ENCODE data around the gene SOD1. TPM values are rescaled to one million over a fixed set of nuclear protein-coding genes. Genes with fewer than 3 reads are reported as not detected.

Gene SOD1
- total RNA-seq, 1 experiment from 2014 or later: 227 TPM

- no peak overlapping the region for H3K27ac Mint-ChIP-seq (ENCODE audit: unreplicated experiment)
- no TSS peak for BruUV-seq (replicated peaks)
- H3K36me3 Mint-ChIP-seq (ENCODE audit: insufficient read depth, unreplicated experiment): peaks cover 79% of the 10 kb centered on the region
- H3K4me3 ChIP-seq (ENCODE audit: low read depth, low read length): no peak overlapping the region
- ChIA-PET POLR2A (interaction anchor here (0.6 kb wide), 1 partner anchor 285 kb away, joined by 8 read pairs; no protein-coding TSS in a partner anchor), CTCF (no interaction called here)
- no peak overlapping the region for H3K4me3 Mint-ChIP-seq (ENCODE audit: unreplicated experiment)
- H3K27me3 Mint-ChIP-seq (ENCODE audit: insufficient read depth, unreplicated experiment): no peaks in the 10 kb centered on the region
- no peak for DNase-seq
- no peak for TF ChIP-seq CTCF (IDR thresholded peaks at IDR 0.05; ENCODE audit: insufficient read depth in 1 of 2, low read depth in 1 of 2, low read length in 1 of 2, severe bottlenecking in 1 of 2, unreplicated experiment in 1 of 2)
- H3K9me3 Mint-ChIP-seq (ENCODE audit: unreplicated experiment): no peaks in the 10 kb centered on the region
- no peaks in the 10 kb centered on the region for H3K9me3 ChIP-seq
- no peaks in the 10 kb centered on the region; the same call in 1 of the 2 replicates for H3K4me1 ChIP-seq
- H3K4me1 Mint-ChIP-seq (ENCODE audit: low read depth, unreplicated experiment): peaks cover 2% of the 10 kb centered on the region
- H3K36me3 ChIP-seq (ENCODE audit: control insufficient read depth, insufficient read depth, low read length): peaks cover 4% of the 10 kb centered on the region; the same call in 1 of the 2 replicates
- no peaks in the 10 kb centered on the region for H3K27me3 ChIP-seq (replicated peaks; ENCODE audit: control insufficient read depth, insufficient read depth, low read length)
- intact Hi-C loops (cut with micrococcal nuclease; ENCODE audit: unreplicated experiment): no loop called here
These were observed 7.0 kb downstream of the SOD1 start for GRCh38 chr21:31666445-31667010.

GRCh38 chr21:31667132-31667531, 7.6 kb downstream of the SOD1 start:
- CTCF ChIA-PET: no interaction called here
- Histone ChIP-seq H3K9me3 (no peaks in the 10 kb centered on the region), H3K36me3 (ENCODE audit: control insufficient read depth, insufficient read depth, low read length) (peaks cover 4% of the 10 kb centered on the region; the same call in 1 of the 2 replicates), H3K4me1 (no peaks in the 10 kb centered on the region; the same call in 1 of the 2 replicates), H3K4me3 (ENCODE audit: low read depth, low read length) (no peak overlapping the region), H3K27me3 (replicated peaks; ENCODE audit: control insufficient read depth, insufficient read depth, low read length) (no peaks in the 10 kb centered on the region)
- H3K4me3 Mint-ChIP-seq (ENCODE audit: unreplicated experiment): no peak overlapping the region
- TF ChIP-seq CTCF (IDR thresholded peaks at IDR 0.05; ENCODE audit: insufficient read depth in 1 of 2, low read depth in 1 of 2, low read length in 1 of 2, severe bottlenecking in 1 of 2, unreplicated experiment in 1 of 2): no peak
- POLR2A ChIA-PET: no interaction called here
- no peak overlapping the region for H3K27ac Mint-ChIP-seq (ENCODE audit: unreplicated experiment)
- no peaks in the 10 kb centered on the region for H3K27me3 Mint-ChIP-seq (ENCODE audit: insufficient read depth, unreplicated experiment)
- no peaks in the 10 kb centered on the region for H3K9me3 Mint-ChIP-seq (ENCODE audit: unreplicated experiment)
- intact Hi-C loops (cut with micrococcal nuclease; ENCODE audit: unreplicated experiment): no loop called here
- no TSS peak for BruUV-seq (replicated peaks)
- DNase-seq: no peak
- peaks cover 6% of the 10 kb centered on the region for H3K4me1 Mint-ChIP-seq (ENCODE audit: low read depth, unreplicated experiment)
- peaks cover 85% of the 10 kb centered on the region for H3K36me3 Mint-ChIP-seq (ENCODE audit: insufficient read depth, unreplicated experiment)

- Mint-ChIP-seq H3K4me1 (ENCODE audit: low read depth, unreplicated experiment) (peaks cover 6% of the 10 kb centered on the region), H3K27ac (ENCODE audit: unreplicated experiment) (no peak overlapping the region), H3K36me3 (ENCODE audit: insufficient read depth, unreplicated experiment) (peaks cover 89% of the 10 kb centered on the region), H3K4me3 (ENCODE audit: unreplicated experiment) (no peak overlapping the region), H3K27me3 (ENCODE audit: insufficient read depth, unreplicated experiment) (no peaks in the 10 kb centered on the region), H3K9me3 (ENCODE audit: unreplicated experiment) (no peaks in the 10 kb centered on the region)
- Histone ChIP-seq H3K27me3 (replicated peaks; ENCODE audit: control insufficient read depth, insufficient read depth, low read length) (no peaks in the 10 kb centered on the region), H3K4me1 (no peaks in the 10 kb centered on the region; the same call in 1 of the 2 replicates), H3K9me3 (no peaks in the 10 kb centered on the region), H3K36me3 (ENCODE audit: control insufficient read depth, insufficient read depth, low read length) (peaks cover 4% of the 10 kb centered on the region; the same call in 1 of the 2 replicates), H3K4me3 (ENCODE audit: low read depth, low read length) (no peak overlapping the region)
- ChIA-PET CTCF (no interaction called here), POLR2A (no interaction called here)
- intact Hi-C loops (cut with micrococcal nuclease; ENCODE audit: unreplicated experiment): no loop called here
- no peak for TF ChIP-seq CTCF (IDR thresholded peaks at IDR 0.05; ENCODE audit: insufficient read depth in 1 of 2, low read depth in 1 of 2, low read length in 1 of 2, severe bottlenecking in 1 of 2, unreplicated experiment in 1 of 2)
- BruUV-seq (replicated peaks): no TSS peak
- no peak for DNase-seq
These were observed 8.1 kb downstream of the SOD1 start for GRCh38 chr21:31667639-31668038.

Measured in Caco-2 (cell line).